Neural progenitor cell (in vitro differentiated cells): ENCODE results near the gene CDC42BPA. TPM values are rescaled to one million over a fixed set of nuclear protein-coding genes. Genes with fewer than 3 reads are reported as not detected.
"Not testable (repeated sequence)": the region's sequence is repeated elsewhere in the genome, so short reads cannot be mapped to it uniquely, and the experiment has no call there.

Experiments used
- DNase-seq: peaks from one replicate; pipeline ENCODE4 v3.0.0-alpha.2; 2016; ENCODE audit warnings: low spot score
- H2AFZ ChIP-seq: fragments of 200-600 bp; sonication (generic); replicated peaks from 2 replicates; pipeline ENCODE4 v1.6.1; 2016; ENCODE audit warnings: antibody characterized with exemption
- H3F3A ChIP-seq: fragments of 200-600 bp; sonication (generic); 2 replicates; pipeline ENCODE4 v1.6.1; 2016; ENCODE audit warnings: antibody characterized with exemption, low read depth
- H3K27ac ChIP-seq: fragments of 200-600 bp; sonication (generic); 2 replicates; pipeline ENCODE4 v1.5.1; 2016; ENCODE audit warnings: mild to moderate bottlenecking
- H3K27me3 ChIP-seq: fragments of 200-600 bp; sonication (generic); 2 replicates; pipeline ENCODE4 v1.6.1; 2016; ENCODE audit warnings: mild to moderate bottlenecking, moderate library complexity
- H3K36me3 ChIP-seq: fragments of 200-600 bp; sonication (generic); 2 replicates; pipeline ENCODE4 v1.5.1; 2016
- H3K4me1 ChIP-seq: fragments of 200-600 bp; sonication (generic); 2 replicates; pipeline ENCODE4 v1.6.1; 2016; ENCODE audit warnings: mixed run types
- H3K4me2 ChIP-seq: fragments of 200-600 bp; sonication (generic); 2 replicates; pipeline ENCODE4 v1.6.1; 2016
- H3K4me3 ChIP-seq: fragments of 200-600 bp; sonication (generic); 2 replicates; pipeline ENCODE4 v1.5.1; 2016
- H3K79me2 ChIP-seq: fragments of 200-600 bp; sonication (generic); 2 replicates; pipeline ENCODE4 v1.6.1; 2016; ENCODE audit warnings: low read depth
- H3K9ac ChIP-seq: fragments of 200-600 bp; sonication (generic); 2 replicates; pipeline ENCODE4 v1.6.1; 2016
- H3K9me3 ChIP-seq: fragments of 200-600 bp; sonication (generic); 2 replicates; pipeline ENCODE4 v1.5.1; 2016; ENCODE audit warnings: low read depth
- H4K20me1 ChIP-seq: fragments of 200-600 bp; sonication (generic); 2 replicates; pipeline ENCODE4 v1.6.1; 2016; ENCODE audit warnings: low read depth
- H3K27ac Mint-ChIP-seq: 3 replicates; pipeline ENCODE4 v1.8.0; 2021; ENCODE audit warnings: mixed read lengths
- H3K27me3 Mint-ChIP-seq: 2 replicates; pipeline ENCODE4 v1.8.0; 2022; ENCODE audit warnings: low read depth, mild to moderate bottlenecking, inconsistent platforms, moderate library complexity, mixed read lengths; ENCODE audit not compliant: insufficient read depth
- H3K36me3 Mint-ChIP-seq: 3 replicates; pipeline ENCODE4 v1.8.0; 2021; ENCODE audit warnings: mixed read lengths
- H3K4me1 Mint-ChIP-seq: 3 replicates; pipeline ENCODE4 v1.8.0; 2021; ENCODE audit warnings: mixed read lengths
- H3K4me3 Mint-ChIP-seq: 3 replicates; pipeline ENCODE4 v1.8.0; 2021; ENCODE audit warnings: mild to moderate bottlenecking, moderate library complexity, mixed read lengths
- H3K9me3 Mint-ChIP-seq: 3 replicates; pipeline ENCODE4 v1.8.0; 2020; ENCODE audit warnings: mixed read lengths
- EZH2 ChIP-seq: fragments of 200-600 bp; sonication (generic); IDR thresholded peaks from 2 replicates; pipeline ENCODE4 v1.6.1; 2017; ENCODE audit warnings: antibody characterized with exemption, mild to moderate bottlenecking, moderate library complexity
- EZH2phosphoT487 ChIP-seq: fragments of 200-600 bp; sonication (generic); IDR thresholded peaks from 2 replicates; pipeline ENCODE4 v1.6.1; 2017; ENCODE audit warnings: antibody characterized with exemption
- total RNA-seq: library from RNA; depleted of rRNA; stranded (reverse); fragments of >200 nt; gene quantifications from 2 replicates; pipeline ENCODE4 v1.2.3, GENCODE V29; 2015; ENCODE audit warnings: low replicate concordance
- TF ChIP-seq, protein P1 (sequence below): fragments of 200-600 bp; sonication (generic); IDR thresholded peaks from 2 replicates; pipeline ENCODE4 v1.5.1; 2017; ENCODE audit warnings: antibody characterized with exemption, mild to moderate bottlenecking

Gene CDC42BPA
- total RNA-seq, 1 donor from 2014 or later: 54.7 TPM

DNA sequence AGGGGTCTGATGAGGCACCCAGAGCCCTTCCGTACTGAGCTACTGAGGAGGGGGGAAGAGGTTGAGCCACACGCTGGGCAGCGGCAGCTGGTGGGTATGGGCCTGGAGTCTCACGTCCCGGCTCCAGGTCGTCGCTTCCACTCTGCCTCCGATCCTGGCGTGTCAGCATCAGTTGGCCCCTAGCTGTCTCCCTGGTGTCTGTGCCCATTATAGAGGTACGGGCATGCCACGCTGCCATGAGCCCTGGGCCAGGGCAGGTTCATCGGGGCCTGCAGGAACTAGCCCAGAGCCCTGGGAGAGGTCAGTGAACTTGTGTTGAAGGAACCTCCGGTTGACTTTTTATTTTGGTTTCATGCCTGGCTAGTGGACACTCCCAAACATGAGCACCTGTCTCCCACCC, 360.0 kb downstream of the CDC42BPA start:
- H3K4me3 ChIP-seq: no peak overlapping the region
- TF ChIP-seq EZH2 (no peak), EZH2phosphoT487 (no peak)
- TF ChIP-seq, protein P1, sequence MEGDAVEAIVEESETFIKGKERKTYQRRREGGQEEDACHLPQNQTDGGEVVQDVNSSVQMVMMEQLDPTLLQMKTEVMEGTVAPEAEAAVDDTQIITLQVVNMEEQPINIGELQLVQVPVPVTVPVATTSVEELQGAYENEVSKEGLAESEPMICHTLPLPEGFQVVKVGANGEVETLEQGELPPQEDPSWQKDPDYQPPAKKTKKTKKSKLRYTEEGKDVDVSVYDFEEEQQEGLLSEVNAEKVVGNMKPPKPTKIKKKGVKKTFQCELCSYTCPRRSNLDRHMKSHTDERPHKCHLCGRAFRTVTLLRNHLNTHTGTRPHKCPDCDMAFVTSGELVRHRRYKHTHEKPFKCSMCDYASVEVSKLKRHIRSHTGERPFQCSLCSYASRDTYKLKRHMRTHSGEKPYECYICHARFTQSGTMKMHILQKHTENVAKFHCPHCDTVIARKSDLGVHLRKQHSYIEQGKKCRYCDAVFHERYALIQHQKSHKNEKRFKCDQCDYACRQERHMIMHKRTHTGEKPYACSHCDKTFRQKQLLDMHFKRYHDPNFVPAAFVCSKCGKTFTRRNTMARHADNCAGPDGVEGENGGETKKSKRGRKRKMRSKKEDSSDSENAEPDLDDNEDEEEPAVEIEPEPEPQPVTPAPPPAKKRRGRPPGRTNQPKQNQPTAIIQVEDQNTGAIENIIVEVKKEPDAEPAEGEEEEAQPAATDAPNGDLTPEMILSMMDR: no peak
- no peak for DNase-seq
- no peaks in the 10 kb centered on the region for H3K4me1 ChIP-seq
- Mint-ChIP-seq H3K4me3 (no peak overlapping the region), H3K36me3 (peaks cover 5% of the 10 kb centered on the region), H3K4me1 (peaks cover 7% of the 10 kb centered on the region), H3K9me3 (peaks cover 31% of the 10 kb centered on the region), H3K27me3 (peaks cover 2% of the 10 kb centered on the region), H3K27ac (no peak overlapping the region)
- no peak overlapping the region for H3K9ac ChIP-seq
- H3K27me3 ChIP-seq: no peaks in the 10 kb centered on the region
- no peak overlapping the region for H3K27ac ChIP-seq
- no peaks in the 10 kb centered on the region for H4K20me1 ChIP-seq
- H3K9me3 ChIP-seq: no peaks in the 10 kb centered on the region
- no peaks in the 10 kb centered on the region for H3K79me2 ChIP-seq
- no peak overlapping the region for H3K4me2 ChIP-seq
- no peaks in the 10 kb centered on the region for H3K36me3 ChIP-seq
- H2AFZ ChIP-seq: no peak overlapping the region
- H3F3A ChIP-seq: no peaks in the 10 kb centered on the region

DNA sequence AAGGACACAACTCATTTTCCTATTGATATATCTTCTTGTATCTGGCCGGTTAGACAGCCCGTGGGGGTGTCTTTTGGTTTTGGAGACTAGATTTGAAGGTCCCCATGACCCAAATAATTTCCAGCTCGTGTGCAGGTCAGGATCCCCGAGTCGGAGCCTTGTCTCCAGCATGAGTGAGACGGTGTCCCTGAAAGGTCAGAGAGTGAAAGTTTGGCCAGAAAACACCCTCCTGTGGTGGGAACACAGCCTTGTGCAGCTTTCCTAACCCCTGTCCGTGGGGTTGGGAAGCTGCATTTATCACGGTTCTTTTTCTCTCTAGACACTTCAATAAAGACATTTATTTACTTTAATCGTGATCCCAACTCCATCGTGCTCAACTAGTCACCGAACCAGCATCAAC, 360.6 kb downstream of the CDC42BPA start:
- TF ChIP-seq EZH2: no peak
- TF ChIP-seq, protein P1: no peak
- no peak for TF ChIP-seq EZH2phosphoT487
- H3K4me1 Mint-ChIP-seq: peaks cover 9% of the 10 kb centered on the region
- Histone ChIP-seq H3F3A (no peaks in the 10 kb centered on the region), H3K4me2 (no peak overlapping the region), H3K27ac (no peak overlapping the region), H4K20me1 (no peaks in the 10 kb centered on the region), H3K4me1 (no peaks in the 10 kb centered on the region), H3K79me2 (no peaks in the 10 kb centered on the region), H3K36me3 (no peaks in the 10 kb centered on the region), H3K9me3 (no peaks in the 10 kb centered on the region), H3K27me3 (no peaks in the 10 kb centered on the region), H3K4me3 (no peak overlapping the region), H2AFZ (no peak overlapping the region), H3K9ac (no peak overlapping the region)
- peaks cover 31% of the 10 kb centered on the region for H3K9me3 Mint-ChIP-seq
- H3K27ac Mint-ChIP-seq: no peak overlapping the region
- peaks cover 2% of the 10 kb centered on the region for H3K27me3 Mint-ChIP-seq
- H3K36me3 Mint-ChIP-seq: peaks cover 5% of the 10 kb centered on the region
- H3K4me3 Mint-ChIP-seq: no peak overlapping the region
- DNase-seq: no peak

DNA sequence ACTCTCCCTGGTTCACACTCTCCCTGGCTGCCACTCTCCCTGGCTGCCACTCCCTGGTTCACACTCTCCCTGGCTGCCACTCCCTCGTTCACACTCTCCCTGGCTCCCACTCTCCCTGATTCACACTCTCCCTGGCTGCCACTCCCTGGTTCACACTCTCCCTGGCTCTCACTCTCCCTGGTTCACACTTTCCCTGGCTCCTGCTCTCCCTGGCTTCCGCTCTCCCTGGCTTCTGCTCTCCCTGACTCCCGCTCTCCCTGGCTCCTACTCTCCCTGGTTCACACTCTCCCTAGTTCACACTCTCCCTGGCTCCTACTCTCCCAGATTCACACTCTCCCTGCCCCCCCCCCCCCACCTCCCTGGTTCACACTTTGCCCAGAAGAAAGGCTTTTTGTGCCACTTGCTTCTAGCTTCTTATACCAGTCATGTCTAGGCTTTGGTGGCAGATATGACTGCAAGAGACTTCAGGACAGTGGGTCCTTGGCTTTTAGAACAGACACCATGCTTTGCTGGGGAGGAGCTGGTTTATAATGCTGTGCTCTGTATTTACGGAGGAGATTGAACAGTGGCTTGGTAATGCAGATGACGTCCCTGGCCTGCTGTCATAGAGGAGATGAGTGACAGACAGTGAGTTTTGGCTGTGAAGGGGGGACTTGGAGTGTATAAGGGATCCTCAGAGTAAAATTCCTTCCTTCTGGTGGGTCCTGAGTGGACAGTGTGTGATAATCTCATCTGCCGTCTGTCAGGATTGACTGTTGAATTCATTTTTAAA, 361.2 kb downstream of the CDC42BPA start:
- H2AFZ ChIP-seq: no peak overlapping the region
- no peak overlapping the region for H3K4me3 ChIP-seq
- H4K20me1 ChIP-seq: no peaks in the 10 kb centered on the region
- no peak overlapping the region for H3K9ac ChIP-seq
- H3K36me3 ChIP-seq: no peaks in the 10 kb centered on the region
- H3K79me2 ChIP-seq: no peaks in the 10 kb centered on the region
- TF ChIP-seq EZH2: no peak
- TF ChIP-seq EZH2phosphoT487: no peak
- TF ChIP-seq, protein P1: no peak
- H3K27me3 Mint-ChIP-seq: peaks cover 2% of the 10 kb centered on the region
- no peak overlapping the region for H3K27ac Mint-ChIP-seq
- H3K4me1 ChIP-seq: no peaks in the 10 kb centered on the region
- no peak for DNase-seq
- H3K36me3 Mint-ChIP-seq: peaks cover 5% of the 10 kb centered on the region
- no peaks in the 10 kb centered on the region for H3K27me3 ChIP-seq
- no peaks in the 10 kb centered on the region for H3F3A ChIP-seq
- H3K4me1 Mint-ChIP-seq: peaks cover 9% of the 10 kb centered on the region
- no peak overlapping the region for H3K4me2 ChIP-seq
- no peaks in the 10 kb centered on the region for H3K9me3 ChIP-seq
- no peak overlapping the region for H3K4me3 Mint-ChIP-seq
- H3K27ac ChIP-seq: no peak overlapping the region
- peaks cover 31% of the 10 kb centered on the region for H3K9me3 Mint-ChIP-seq

DNA sequence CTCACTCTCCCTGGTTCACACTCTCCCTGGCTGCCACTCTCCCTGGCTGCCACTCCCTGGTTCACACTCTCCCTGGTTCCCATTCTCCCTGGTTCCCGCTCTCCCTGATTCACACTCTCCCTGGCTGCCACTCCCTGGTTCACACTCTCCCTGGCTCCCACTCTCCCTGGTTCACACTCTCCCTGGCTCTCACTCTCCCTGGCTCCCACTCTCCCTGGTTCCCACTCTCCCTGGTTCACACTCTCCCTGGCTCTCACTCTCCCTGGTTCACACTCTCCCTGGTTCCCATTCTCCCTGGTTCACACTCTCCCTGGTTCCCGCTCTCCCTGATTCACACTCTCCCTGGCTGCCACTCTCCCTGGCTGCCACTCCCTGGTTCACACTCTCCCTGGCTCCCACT, 362.4 kb downstream of the CDC42BPA start:
- not testable (repeated sequence) for H3K27ac Mint-ChIP-seq, H3F3A ChIP-seq, H3K36me3 Mint-ChIP-seq, H3K4me3 ChIP-seq, H3K27me3 ChIP-seq, H4K20me1 ChIP-seq, H3K9ac ChIP-seq, H3K27me3 Mint-ChIP-seq, DNase-seq, H3K27ac ChIP-seq, H3K4me1 Mint-ChIP-seq, H3K4me2 ChIP-seq, H3K9me3 ChIP-seq, H3K4me1 ChIP-seq, H2AFZ ChIP-seq, H3K36me3 ChIP-seq, H3K4me3 Mint-ChIP-seq, H3K79me2 ChIP-seq
- H3K9me3 Mint-ChIP-seq: peaks cover 31% of the 10 kb centered on the region
